Psoas muscle (tissue), 8 donors: Measurements from ENCODE around the gene EVPLL. TPM values are rescaled to one million over a fixed set of nuclear protein-coding genes. Genes with fewer than 3 reads are reported as not detected.
"Not testable (repeated sequence)": the region's sequence is repeated elsewhere in the genome, so short reads cannot be mapped to it uniquely, and the experiment has no call there.

Experiments used
- ATAC-seq, 4 donors: fragments of 200-7000 bp; cut with Tn5 transposase; one replicate each; pipeline ENCODE4 v1.9.1; 2020; ENCODE audit warnings: moderate library complexity in 3 of 4, mild to moderate bottlenecking in 2 of 4
- DNase-seq, 2 donors: peaks; one replicate each; pipeline ENCODE4 v3.0.0-alpha.2; 2020
- H3K27ac ChIP-seq: fragments of 200-600 bp; one replicate; pipeline ENCODE4 v1.8.0; 2022
- H3K27me3 ChIP-seq, 3 donors: fragments of 200-600 bp in 1 of 3; one replicate each; pipeline versions ENCODE4 v1.6.1 to v1.8.0; 2013 to 2022; ENCODE audit warnings: low read length in 2 of 3, mild to moderate bottlenecking in 2 of 3, moderate library complexity in 1 of 3; ENCODE audit not compliant: insufficient read depth in 3 of 3
- H3K36me3 ChIP-seq, 2 donors: fragments of 200-600 bp in 1 of 2; one replicate each; pipeline versions ENCODE4 v1.6.1 to v1.8.0; 2013 to 2022; ENCODE audit warnings: low read depth in 1 of 2, mild to moderate bottlenecking in 1 of 2, moderate library complexity in 1 of 2; ENCODE audit not compliant: insufficient read depth in 1 of 2
- H3K4me1 ChIP-seq: fragments of 200-600 bp; one replicate; pipeline ENCODE4 v1.8.0; 2022
- H3K4me3 ChIP-seq: fragments of 200-600 bp; one replicate; pipeline ENCODE4 v1.8.0; 2022; ENCODE audit warnings: mild to moderate bottlenecking
- H3K9me3 ChIP-seq: fragments of 200-600 bp; one replicate; pipeline ENCODE4 v1.8.0; 2022
- WGBS, 3 donors: extraction: QIAGEN DNeasy Blood & Tissue Kit; methylation state at CpG; one replicate each; pipeline versions ENCODE4 v1.1.6 to v1.1.7; 2013; 5-methylcytosine and 5-hydroxymethylcytosine counted together
- intact Hi-C, 2 donors: fragments of 100-400 bp; cut with DNase I; formaldehyde crosslinking; loops; one replicate each; pipeline versions ENCODE4 v1.11.0 to v1.14.2; 2022
- polyA plus RNA-seq, 3 donors: library from polyadenylated mRNA; stranded (reverse); fragments of 200-250 nt; gene quantifications; one replicate each; pipeline ENCODE4 v1.2.3, GENCODE V29; 2013
- total RNA-seq, 4 donors: library from RNA; stranded (reverse); fragmentation: NEBNext Ultra II Directional in 2 of 4; extraction: Animal tissue kit (Norgen Biotek cat#: 25700) in 2 of 4; gene quantifications; one replicate each; pipeline versions ENCODE4 v1.2.1 to v1.2.4, GENCODE V29; 2021 to 2023
- TF ChIP-seq, protein P1 (sequence below): fragments of 200-600 bp; IDR thresholded peaks from one replicate; pipeline ENCODE4 v1.8.0; 2022; ENCODE audit warnings: antibody characterized with exemption
- donor health status: healthy with polysubstance abuse.
- donor health status: DM: no; HTN: no; CAD: no; lungs with moderate emphysema.
- donor health status: Bipolar disorder and iron deficiency.
- donor health status: healthy.
- donor health status: DM: yes; HTN: yes; CAD: no.
- donor health status: DM: no; HTN: no; CAD: no.
- donor health status: DM: no; HTN: no; CAD: no.
- donor health status: DM: yes; HTN: yes; CAD: no.

EVPLL gene
- total and polyA plus RNA-seq, 7 donors, result 0.03 TPM; not detected in 6

DNA sequence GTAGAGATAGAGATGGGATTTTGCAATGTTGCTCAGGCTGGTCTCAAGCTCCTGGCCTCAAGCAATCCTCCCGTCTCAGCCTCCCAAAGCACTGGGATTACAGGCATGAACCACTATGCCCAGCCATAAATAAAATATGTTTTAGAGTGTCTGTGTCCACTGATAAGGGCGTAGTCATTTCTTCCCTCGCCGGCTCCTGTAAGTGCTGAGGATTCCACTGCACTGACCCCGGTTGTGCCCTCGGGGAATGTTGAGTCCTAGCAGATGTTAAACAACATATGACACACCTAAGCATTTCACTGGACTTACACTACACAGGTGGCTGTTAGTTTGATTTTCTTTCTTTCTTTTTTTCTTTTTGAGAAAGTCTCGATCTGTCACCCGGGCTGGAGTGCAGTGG, 8.6 kb upstream of the EVPLL start:
- DNase-seq, result no peak
- peaks cover 0 to 3% (median 0%) of the 10 kb centered on the region in 3 donors for H3K27me3 ChIP-seq
- intact Hi-C loops, result no loop called here
- no peak overlapping the region for H3K4me3 ChIP-seq
- H3K9me3 ChIP-seq, result no peaks in the 10 kb centered on the region
- no peaks in the 10 kb centered on the region for H3K36me3 ChIP-seq
- ATAC-seq, result no peak
- 76 to 86% (median 84%) methylated on average over 8 of the region's 8 CpGs for WGBS, 3 donors
- no peak overlapping the region for H3K27ac ChIP-seq
- H3K4me1 ChIP-seq, result no peaks in the 10 kb centered on the region
- TF ChIP-seq, protein P1, sequence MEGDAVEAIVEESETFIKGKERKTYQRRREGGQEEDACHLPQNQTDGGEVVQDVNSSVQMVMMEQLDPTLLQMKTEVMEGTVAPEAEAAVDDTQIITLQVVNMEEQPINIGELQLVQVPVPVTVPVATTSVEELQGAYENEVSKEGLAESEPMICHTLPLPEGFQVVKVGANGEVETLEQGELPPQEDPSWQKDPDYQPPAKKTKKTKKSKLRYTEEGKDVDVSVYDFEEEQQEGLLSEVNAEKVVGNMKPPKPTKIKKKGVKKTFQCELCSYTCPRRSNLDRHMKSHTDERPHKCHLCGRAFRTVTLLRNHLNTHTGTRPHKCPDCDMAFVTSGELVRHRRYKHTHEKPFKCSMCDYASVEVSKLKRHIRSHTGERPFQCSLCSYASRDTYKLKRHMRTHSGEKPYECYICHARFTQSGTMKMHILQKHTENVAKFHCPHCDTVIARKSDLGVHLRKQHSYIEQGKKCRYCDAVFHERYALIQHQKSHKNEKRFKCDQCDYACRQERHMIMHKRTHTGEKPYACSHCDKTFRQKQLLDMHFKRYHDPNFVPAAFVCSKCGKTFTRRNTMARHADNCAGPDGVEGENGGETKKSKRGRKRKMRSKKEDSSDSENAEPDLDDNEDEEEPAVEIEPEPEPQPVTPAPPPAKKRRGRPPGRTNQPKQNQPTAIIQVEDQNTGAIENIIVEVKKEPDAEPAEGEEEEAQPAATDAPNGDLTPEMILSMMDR, result no peak

DNA sequence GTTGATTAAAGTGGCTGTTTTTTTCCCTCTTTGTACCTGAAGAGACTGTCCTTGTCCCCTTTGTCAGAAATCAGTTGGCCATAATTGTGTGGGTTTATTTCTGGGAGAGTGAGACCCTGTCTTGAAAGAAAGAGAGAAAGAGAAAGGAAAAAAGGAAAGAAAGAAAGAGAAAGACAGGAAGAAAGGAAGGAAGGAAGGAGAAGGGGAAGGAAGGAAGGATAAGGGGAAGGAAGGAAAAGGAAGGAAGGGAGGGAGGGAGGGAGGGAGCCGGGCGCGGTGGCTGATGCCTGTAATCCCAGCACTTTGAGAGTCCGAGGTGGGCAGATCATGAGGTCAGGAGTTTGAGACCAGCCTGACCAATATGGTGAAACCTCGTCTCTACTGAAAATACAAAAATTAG, 6.8 kb upstream of the EVPLL start:
- Histone ChIP-seq H3K4me3 (no peak overlapping the region), H3K27me3 (peaks cover 0 to 3% (median 0%) of the 10 kb centered on the region in 3 donors), H3K4me1 (no peaks in the 10 kb centered on the region), H3K36me3 (no peaks in the 10 kb centered on the region), H3K27ac (no peak overlapping the region), H3K9me3 (no peaks in the 10 kb centered on the region)
- TF ChIP-seq, protein P1, result no peak
- intact Hi-C loops, result no loop called here
- 63 to 66% (median 63%) methylated on average over 5 of the region's 5 CpGs for WGBS, 3 donors
- DNase-seq (no peak), ATAC-seq (no peak)

DNA sequence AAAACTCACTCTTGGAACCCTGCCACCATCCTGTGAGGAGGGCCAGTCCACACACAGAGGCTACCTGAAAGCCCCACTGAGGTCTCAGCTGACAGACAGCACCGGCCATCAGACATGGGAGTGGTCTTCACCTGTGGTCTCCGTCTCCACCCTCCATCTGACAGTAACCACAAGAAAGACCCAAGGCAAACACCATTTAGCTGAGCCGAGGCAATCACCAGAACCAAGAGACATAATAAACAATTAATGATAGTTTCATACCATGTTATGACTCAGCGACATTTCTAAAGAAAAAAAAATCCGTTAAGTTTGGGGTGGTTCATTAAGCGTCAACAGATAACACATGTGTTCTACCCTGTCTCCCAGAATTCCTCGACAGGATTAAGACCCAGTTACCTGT, 6.1 kb upstream of the EVPLL start:
- Histone ChIP-seq H3K4me1 (no peaks in the 10 kb centered on the region), H3K36me3 (no peaks in the 10 kb centered on the region), H3K9me3 (no peaks in the 10 kb centered on the region), H3K27ac (no peak overlapping the region), H3K4me3 (no peak overlapping the region), H3K27me3 (peaks cover 0 to 3% (median 0%) of the 10 kb centered on the region in 3 donors)
- TF ChIP-seq, protein P1, result no peak
- 74 to 87% (median 79%) methylated on average over 7 of the region's 7 CpGs for WGBS, 3 donors
- ATAC-seq (no peak), DNase-seq (no peak)
- intact Hi-C loops, result no loop called here

DNA sequence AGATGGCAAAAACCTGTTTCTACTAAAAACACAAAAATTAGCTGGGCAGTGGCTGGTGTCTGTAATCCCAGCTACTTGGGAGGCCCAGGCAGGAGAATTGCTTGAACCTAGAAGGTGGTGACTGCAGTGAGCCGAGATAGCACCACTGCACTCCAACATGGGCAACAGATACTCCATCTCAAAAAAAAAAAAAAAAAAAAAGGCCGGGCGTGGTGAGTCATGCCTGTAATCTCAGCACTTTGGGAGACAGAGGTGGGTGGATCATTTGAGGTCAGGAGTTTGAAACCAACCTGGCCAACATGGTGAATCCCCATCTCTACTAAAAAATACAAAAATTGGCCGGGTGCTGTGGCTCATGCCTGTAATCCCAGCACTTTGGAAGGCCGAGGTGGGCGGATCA, 4.4 kb upstream of the EVPLL start:
- H3K36me3 ChIP-seq, H3K27ac ChIP-seq, DNase-seq, H3K4me3 ChIP-seq, ATAC-seq, H3K4me1 ChIP-seq, intact Hi-C loops, H3K9me3 ChIP-seq, H3K27me3 ChIP-seq: not testable (repeated sequence)
- WGBS, 3 donors, result 89 to 94% (median 89%) methylated on average over 5 to 6 of the region's 6 CpGs

DNA sequence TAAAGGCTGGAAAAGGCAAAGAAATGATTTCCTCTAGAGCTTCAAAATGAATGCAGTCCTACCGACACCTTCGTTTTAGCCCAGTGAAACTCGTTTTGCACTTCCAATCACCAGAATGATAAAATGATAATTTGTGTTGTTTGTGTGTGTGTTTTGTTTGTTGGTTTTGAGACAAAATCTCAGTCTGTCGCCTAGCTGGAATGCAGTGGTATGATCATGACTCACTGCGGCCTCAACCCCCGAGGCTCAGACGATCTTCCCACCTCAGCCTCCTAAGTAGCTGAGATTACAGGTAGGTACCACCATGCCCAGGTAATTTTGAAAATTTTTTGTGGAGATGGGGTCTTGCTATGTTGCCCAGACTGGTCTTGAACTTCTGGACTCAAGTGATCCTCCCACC, 3.4 kb upstream of the EVPLL start:
- 76 to 88% (median 82%) methylated on average over 7 of the region's 7 CpGs for WGBS, 3 donors
- Histone ChIP-seq H3K4me3 (no peak overlapping the region), H3K9me3 (no peaks in the 10 kb centered on the region), H3K27ac (no peak overlapping the region), H3K4me1 (no peaks in the 10 kb centered on the region), H3K27me3 (peaks cover 0 to 3% (median 0%) of the 10 kb centered on the region in 3 donors), H3K36me3 (no peaks in the 10 kb centered on the region)
- DNase-seq (no peak), ATAC-seq (no peak)
- intact Hi-C loops, result no loop called here
- TF ChIP-seq, protein P1, result no peak
